Omental fat pad (tissue), 4 donors: ENCODE results near the gene STX11. TPM values are rescaled to one million over a fixed set of nuclear protein-coding genes. Genes with fewer than 3 reads are reported as not detected.

Experiments
- ATAC-seq: fragments of 150-250 bp; one replicate; pipeline ENCODE4 v1.9.1; 2016; ENCODE audit warnings: mild to moderate bottlenecking, moderate library complexity; ENCODE audit not compliant: low FRiP score
- DNase-seq: peaks from one replicate; pipeline ENCODE4 v3.0.0-alpha.2; 2019; ENCODE audit warnings: low spot score
- CTCF ChIP-seq, 3 donors: fragments of 450-650 bp; IDR thresholded peaks; one replicate each; pipeline ENCODE4 v1.5.1; 2016 to 2017; ENCODE audit warnings: antibody characterized with exemption in 3 of 3, mild to moderate bottlenecking in 3 of 3, moderate library complexity in 2 of 3
- total RNA-seq, 4 donors: library from RNA; depleted of rRNA; stranded (reverse); fragments of >200 nt; gene quantifications; one replicate each; pipeline ENCODE4 v1.1.0, GENCODE V29; 2016

STX11 gene
- total RNA-seq, 4 donors from 2014 or later: 34.5 to 156 (median 113) TPM

DNA sequence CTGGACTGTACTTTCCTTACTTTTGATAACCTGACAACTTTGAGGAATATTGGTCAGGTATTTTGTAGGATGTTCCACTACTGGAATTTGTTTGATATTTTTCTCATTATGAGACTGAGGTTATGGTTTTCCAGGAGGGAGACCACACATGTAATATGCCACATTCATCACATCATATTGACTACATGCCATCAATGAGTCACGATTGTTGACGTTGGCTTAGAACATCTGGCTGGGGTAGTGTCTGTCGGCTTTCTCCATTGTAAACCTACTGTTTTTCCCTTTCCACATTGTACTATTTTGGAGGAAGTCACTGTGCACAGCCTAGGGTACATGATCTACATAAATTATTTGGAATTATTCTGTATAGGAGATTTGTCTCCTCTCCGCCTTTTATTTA, 1.4 kb upstream of the STX11 start:
- no peak for DNase-seq
- ATAC-seq: no peak
- no peak for TF ChIP-seq CTCF (IDR thresholded peaks at IDR 0.05)

DNA sequence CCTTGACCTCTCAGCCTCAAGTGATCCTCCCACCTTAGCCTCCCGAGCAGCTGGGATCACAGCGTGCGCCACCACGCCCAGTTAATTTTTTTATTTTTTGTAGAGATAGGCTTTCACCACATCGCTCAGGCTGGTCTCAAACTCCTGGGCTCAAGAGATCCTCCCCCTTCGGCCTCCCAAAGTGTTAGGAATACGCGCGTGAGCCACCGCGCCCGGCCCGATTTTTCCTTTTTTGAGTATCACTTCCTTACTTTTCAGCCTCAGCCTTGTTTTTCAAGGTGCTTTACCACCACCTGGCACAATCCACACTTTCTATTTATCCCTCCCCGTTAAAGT, 791 bp upstream of the STX11 start:
- ATAC-seq: no peak
- TF ChIP-seq CTCF (IDR thresholded peaks at IDR 0.05): no peak
- DNase-seq: no peak

DNA sequence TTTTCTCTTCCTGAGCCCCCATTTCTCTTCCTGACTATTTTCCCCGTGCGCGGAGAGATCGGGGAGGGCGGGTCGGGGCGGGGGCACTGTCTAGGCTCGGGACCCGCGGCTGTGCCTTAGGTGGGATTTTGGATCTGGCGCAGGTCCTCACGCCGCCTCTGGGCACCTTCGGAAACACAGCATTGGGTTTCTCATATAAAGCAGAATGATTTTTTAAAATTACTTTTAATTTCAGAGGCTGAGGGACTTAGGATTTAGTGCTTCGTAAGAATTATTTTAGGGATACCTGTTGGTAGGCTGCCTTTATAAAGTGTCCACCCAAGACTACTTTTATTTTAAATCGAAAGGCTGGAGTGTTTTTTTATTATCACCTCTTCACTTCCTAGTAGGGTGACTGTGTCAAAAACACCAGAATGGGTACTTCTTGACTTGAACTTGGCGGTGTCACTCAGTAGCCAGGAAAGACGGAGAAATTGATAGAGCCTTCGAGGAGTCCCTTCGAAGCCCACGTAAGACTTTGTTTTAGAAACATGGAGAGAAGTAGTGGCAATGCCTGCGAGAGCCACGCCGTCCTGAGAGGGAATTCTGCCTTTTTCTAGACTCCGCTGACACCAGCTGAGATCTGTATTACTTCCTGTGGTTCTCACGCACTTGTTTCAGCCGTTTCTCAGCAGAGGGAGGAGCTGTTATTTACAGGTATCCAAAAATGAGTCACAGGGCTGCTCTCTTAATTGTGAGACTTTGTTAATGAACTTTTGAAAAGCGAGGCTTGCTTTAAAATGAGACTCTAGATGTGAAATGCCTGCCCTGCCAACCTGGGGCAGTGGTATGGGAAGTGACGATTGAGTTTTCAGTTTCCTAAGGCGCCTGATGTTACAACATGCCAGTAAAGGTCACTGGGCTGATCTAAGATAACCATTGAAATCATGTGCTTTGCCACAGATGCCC, 667 bp downstream of the STX11 start:
- TF ChIP-seq CTCF (IDR thresholded peaks at IDR 0.05): no peak
- DNase-seq: no peak
- peak; percentile 51 for ATAC-seq

DNA sequence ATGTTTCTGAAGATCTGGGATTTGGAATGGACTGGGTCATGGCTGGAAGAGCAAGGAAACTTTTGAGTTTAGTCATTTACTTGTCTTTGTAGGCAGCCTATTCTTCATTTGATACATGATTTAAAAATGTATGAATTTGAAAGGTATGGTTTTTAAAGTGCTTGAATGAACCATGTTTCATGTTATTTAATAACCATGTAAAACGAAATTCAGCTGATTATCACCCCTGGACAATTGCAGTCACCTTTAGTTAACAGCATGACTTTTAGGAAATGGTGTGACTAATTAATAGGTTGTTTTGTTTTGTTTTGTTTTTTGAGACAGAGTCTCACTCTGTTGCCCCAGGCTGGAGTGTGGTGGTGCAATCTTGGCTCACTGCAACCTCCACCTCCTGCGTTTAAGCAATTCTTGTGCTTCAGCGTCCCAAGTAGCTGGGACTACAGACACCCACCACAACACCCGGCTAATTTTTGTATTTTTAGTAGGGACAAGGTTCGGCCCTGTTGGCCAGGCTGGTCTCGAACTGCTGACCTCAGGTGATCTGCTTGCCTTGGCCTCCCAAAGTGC, 2.1 kb downstream of the STX11 start:
- ATAC-seq (no peak), DNase-seq (no peak)
- no peak for TF ChIP-seq CTCF (IDR thresholded peaks at IDR 0.05)

DNA sequence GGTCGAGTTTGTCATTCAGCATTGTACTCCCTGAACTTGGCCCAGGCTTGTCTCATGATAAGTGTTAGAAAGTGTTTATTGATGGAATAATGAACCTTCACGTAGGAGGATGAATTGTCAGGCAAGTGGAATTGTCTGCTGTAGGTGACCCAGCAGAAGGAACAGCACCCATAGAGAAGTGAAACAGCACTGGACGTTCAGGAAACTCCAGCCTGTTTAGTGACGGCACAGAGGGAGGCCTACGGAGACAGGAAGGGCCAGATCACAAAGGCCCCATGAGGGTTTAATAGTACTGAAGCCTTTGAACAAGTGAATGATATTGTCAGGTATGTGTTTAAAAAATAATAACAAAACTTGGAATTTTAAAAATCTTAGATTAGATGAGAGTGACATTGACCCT, 2.9 kb downstream of the STX11 start:
- no peak for DNase-seq
- ATAC-seq: no peak
- no peak for TF ChIP-seq CTCF (IDR thresholded peaks at IDR 0.05)

DNA sequence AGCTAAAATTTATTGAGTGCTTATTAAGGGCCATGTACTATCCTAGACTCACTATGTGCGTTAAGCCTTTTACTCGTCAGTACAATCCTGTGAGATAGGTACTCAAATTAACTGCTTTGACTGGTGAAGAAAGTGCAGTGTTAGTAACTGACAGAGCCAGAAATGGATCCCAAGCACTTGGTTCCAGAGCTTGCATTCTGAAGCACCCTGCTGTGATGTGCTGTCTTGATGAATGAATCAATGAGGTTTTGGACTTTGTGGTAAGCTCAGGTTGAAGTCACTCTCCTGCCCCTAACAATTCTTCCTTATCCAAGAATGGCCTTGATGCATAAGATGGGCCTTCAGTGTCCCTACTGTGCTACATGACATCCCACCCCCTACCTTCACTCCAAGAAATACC, 3.7 kb downstream of the STX11 start:
- ATAC-seq: no peak

More for the DNA sequence above, 3.7 kb downstream of the STX11 start:
- no peak for DNase-seq
- TF ChIP-seq CTCF (IDR thresholded peaks at IDR 0.05): no peak
